Esophagus squamous epithelium (tissue), 5 donors: ENCODE results near the gene MATCAP1. TPM values are rescaled to one million over a fixed set of nuclear protein-coding genes. Genes with fewer than 3 reads are reported as not detected.

Experiments used
- DNase-seq: peaks from one replicate; lab custom pipeline; 2025; lab: John Stamatoyannopoulos, UW
- H3K27ac ChIP-seq, 4 donors: fragments of 200-600 bp; sonication (generic); one replicate each; pipeline ENCODE4 v1.5.1; 2016 to 2019; ENCODE audit warnings: mild to moderate bottlenecking in 1 of 4
- H3K27me3 ChIP-seq, 4 donors: fragments of 200-600 bp; sonication (generic); 1 replicate in 3 of 4; 2 replicates in 1 of 4; pipeline versions ENCODE4 v1.5.1 to v1.6.0; 2017 to 2021; ENCODE audit warnings: antibody characterized with exemption in 1 of 4
- H3K36me3 ChIP-seq, 3 donors: fragments of 200-600 bp; sonication (generic); one replicate each; pipeline ENCODE4 v1.5.1; 2016 to 2019
- H3K4me1 ChIP-seq, 3 donors: fragments of 200-600 bp; sonication (generic); one replicate each; pipeline ENCODE4 v1.5.1; 2017 to 2019
- H3K4me3 ChIP-seq, 4 donors: fragments of 200-600 bp; sonication (generic); 1 replicate in 3 of 4; 2 replicates in 1 of 4; pipeline ENCODE4 v1.5.1; 2016 to 2019; ENCODE audit warnings: mild to moderate bottlenecking in 2 of 4, moderate library complexity in 1 of 4
- H3K9me3 ChIP-seq, 3 donors: fragments of 200-600 bp; sonication (generic); one replicate each; pipeline ENCODE4 v1.5.1; 2016 to 2019
- POLR2A ChIP-seq, 4 donors: fragments of 450-650 bp; IDR thresholded peaks; one replicate each; pipeline ENCODE4 v1.6.1; 2017; ENCODE audit warnings: antibody characterized with exemption in 4 of 4, mild to moderate bottlenecking in 4 of 4, moderate library complexity in 3 of 4
- WGBS, 2 donors: methylation state at CpG; one replicate each; pipeline ENCODE4 v1.1.5; 2018; 5-methylcytosine and 5-hydroxymethylcytosine counted together
- intact Hi-C: fragments of 100-400 bp; cut with DNase I; formaldehyde crosslinking; loops from one replicate; pipeline ENCODE4 v1.15.0; 2022
- total RNA-seq, 4 donors: library from RNA; depleted of rRNA; stranded (reverse); fragments of >200 nt; gene quantifications; one replicate each; pipeline ENCODE4 v1.1.0, GENCODE V29; 2016
- TF ChIP-seq, protein P1 (sequence below), 6 experiments: fragments of 450-650 bp in 4 of 6; fragments of 200-600 bp in 2 of 6; sonication (generic) in 2 of 6; IDR thresholded peaks; one replicate each; pipeline ENCODE4 v1.5.1; 2016 to 2019; ENCODE audit warnings: antibody characterized with exemption in 6 of 6, mild to moderate bottlenecking in 4 of 6, moderate library complexity in 4 of 6
- donor health status: DM: yes; HTN: yes; CAD: no.

MATCAP1 gene
- total RNA-seq, 4 donors from 2014 or later: 8.8 to 18.8 (median 13.4) TPM

DNA sequence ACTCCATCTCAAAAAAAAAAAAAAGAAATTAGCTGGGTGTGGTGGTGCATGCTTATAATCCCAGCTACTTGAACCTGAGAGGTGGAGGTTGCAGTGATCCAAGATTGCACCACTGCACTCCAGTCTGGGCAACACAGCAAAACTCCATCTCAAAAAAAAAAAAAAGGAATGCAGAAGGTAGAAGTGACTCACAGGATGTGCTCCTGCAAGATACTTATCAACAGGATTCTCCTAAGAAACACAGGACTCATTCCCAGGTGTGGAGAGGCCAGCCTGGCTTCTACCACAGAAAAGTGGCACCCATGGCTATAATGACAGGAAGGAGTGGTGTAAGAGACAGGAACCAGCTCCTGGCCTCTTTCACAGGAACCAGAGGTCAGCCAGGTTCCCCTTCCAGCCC, 29.0 kb upstream of the MATCAP1 start:
- Histone ChIP-seq H3K27me3 (no peaks in the 10 kb centered on the region), H3K36me3 (no peaks in the 10 kb centered on the region), H3K4me3 (no peak overlapping the region), H3K9me3 (no peaks in the 10 kb centered on the region), H3K4me1 (peaks cover 0 to 23% (median 6%) of the 10 kb centered on the region in 3 donors), H3K27ac (no peak overlapping the region)
- DNase-seq: no peak
- intact Hi-C loops: no loop called here
- TF ChIP-seq, protein P1, sequence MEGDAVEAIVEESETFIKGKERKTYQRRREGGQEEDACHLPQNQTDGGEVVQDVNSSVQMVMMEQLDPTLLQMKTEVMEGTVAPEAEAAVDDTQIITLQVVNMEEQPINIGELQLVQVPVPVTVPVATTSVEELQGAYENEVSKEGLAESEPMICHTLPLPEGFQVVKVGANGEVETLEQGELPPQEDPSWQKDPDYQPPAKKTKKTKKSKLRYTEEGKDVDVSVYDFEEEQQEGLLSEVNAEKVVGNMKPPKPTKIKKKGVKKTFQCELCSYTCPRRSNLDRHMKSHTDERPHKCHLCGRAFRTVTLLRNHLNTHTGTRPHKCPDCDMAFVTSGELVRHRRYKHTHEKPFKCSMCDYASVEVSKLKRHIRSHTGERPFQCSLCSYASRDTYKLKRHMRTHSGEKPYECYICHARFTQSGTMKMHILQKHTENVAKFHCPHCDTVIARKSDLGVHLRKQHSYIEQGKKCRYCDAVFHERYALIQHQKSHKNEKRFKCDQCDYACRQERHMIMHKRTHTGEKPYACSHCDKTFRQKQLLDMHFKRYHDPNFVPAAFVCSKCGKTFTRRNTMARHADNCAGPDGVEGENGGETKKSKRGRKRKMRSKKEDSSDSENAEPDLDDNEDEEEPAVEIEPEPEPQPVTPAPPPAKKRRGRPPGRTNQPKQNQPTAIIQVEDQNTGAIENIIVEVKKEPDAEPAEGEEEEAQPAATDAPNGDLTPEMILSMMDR (IDR thresholded peaks at IDR 0.05): no peak
- TF ChIP-seq POLR2A (IDR thresholded peaks at IDR 0.05): no peak

GRCh38 chr16:67211674-67212073, 27.9 kb upstream of the MATCAP1 start:
- intact Hi-C loops: no loop called here
- no peak overlapping the region for H3K4me3 ChIP-seq
- WGBS, 2 donors: 61 to 74% methylated on average over 4 to 5 of the region's 7 CpGs
- no peaks in the 10 kb centered on the region for H3K36me3 ChIP-seq
- no peaks in the 10 kb centered on the region for H3K27me3 ChIP-seq
- no peak overlapping the region for H3K27ac ChIP-seq
- no peaks in the 10 kb centered on the region for H3K9me3 ChIP-seq
- TF ChIP-seq POLR2A (IDR thresholded peaks at IDR 0.05): no peak
- TF ChIP-seq, protein P1 (IDR thresholded peaks at IDR 0.05): no peak
- H3K4me1 ChIP-seq: peaks cover 0 to 24% (median 6%) of the 10 kb centered on the region in 3 donors
- no peak for DNase-seq

- Histone ChIP-seq H3K27ac (no peak overlapping the region), H3K27me3 (no peaks in the 10 kb centered on the region), H3K36me3 (peaks cover 0 to 11% (median 0%) of the 10 kb centered on the region in 3 donors), H3K9me3 (no peaks in the 10 kb centered on the region), H3K4me3 (no peak overlapping the region), H3K4me1 (peaks cover 0 to 27% (median 6%) of the 10 kb centered on the region in 3 donors)
- DNase-seq: no peak
- TF ChIP-seq, protein P1 (IDR thresholded peaks at IDR 0.05): no peak
- TF ChIP-seq POLR2A (IDR thresholded peaks at IDR 0.05): no peak
- intact Hi-C loops: no loop called here
- WGBS, 2 donors: 45% methylated on average over 2 of the region's 25 CpGs; no CpG with 5 or more reads in 1 of the 2 donors
Measured at GRCh38 chr16:67210069-67210937, 26.5 kb upstream of the MATCAP1 start.

- DNase-seq: no peak
- intact Hi-C loops: no loop called here
Measured at GRCh38 chr16:67209565-67209964, 25.8 kb upstream of the MATCAP1 start.

More at GRCh38 chr16:67209565-67209964, 25.8 kb upstream of the MATCAP1 start:
- H3K4me1 ChIP-seq: peaks cover 0 to 27% (median 6%) of the 10 kb centered on the region in 3 donors
- no peaks in the 10 kb centered on the region for H3K9me3 ChIP-seq
- 80 to 86% methylated on average over 6 to 8 of the region's 8 CpGs for WGBS, 2 donors
- H3K27me3 ChIP-seq: no peaks in the 10 kb centered on the region
- peaks cover 0 to 17% (median 0%) of the 10 kb centered on the region in 3 donors for H3K36me3 ChIP-seq
- H3K4me3 ChIP-seq: no peak overlapping the region
- TF ChIP-seq POLR2A (IDR thresholded peaks at IDR 0.05): no peak
- TF ChIP-seq, protein P1 (IDR thresholded peaks at IDR 0.05): no peak
- no peak overlapping the region for H3K27ac ChIP-seq
